UCSD-AML1 (cell line): ENCODE data around the gene PCNX2.
"Not testable (repeated sequence)": the region's sequence is repeated elsewhere in the genome, so short reads cannot be mapped to it uniquely, and the experiment has no call there.

Experiments used
- DNase-seq: peaks from one replicate; lab custom pipeline; 2025; ENCODE audit not compliant: unreplicated experiment; lab: John Stamatoyannopoulos, UW

PCNX2 gene

DNA sequence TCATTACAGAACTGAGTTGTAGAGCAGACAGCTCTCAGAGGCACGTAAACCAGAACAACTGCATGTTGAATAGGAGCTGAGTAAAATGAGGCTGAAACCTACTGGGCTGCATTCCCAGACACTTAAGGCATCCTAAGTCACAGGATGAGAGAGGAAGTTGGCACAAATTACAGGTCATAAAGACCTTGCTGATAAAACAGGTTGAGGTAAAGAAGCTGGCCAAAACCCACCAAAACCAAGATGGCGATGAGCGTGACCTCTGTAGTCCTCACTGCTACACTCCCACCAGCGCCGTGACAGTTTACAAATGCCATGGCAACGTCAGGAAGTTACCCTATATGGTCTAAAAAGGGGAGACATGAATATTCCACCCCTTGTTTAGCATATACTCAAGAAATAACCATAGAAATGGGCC lies 187.8 kb downstream of the PCNX2 start:
- DNase-seq = not testable (repeated sequence)

DNA sequence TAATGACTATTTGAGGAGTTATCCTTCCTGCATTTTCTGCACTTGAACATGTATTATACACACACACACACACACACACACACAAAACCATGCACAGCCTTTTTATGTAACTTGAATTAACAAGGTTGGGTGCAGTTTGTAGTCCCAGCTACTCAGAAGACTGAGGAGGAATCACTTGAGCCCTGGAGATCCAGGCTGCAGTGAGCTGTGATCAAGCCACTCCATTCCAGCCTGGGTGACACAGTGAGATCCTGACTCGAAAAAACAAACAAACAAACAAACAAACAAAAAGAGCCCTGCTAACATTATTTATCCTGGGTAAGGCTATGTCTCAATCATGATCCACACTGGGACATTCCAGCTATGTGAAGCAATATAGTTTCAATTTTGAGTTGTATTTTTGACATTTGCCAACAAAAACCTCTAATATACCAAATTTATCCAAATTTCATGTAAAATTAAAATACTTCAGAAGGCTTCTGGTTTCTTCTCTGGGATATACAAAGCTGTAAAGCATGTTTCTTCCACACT lies 188.3 kb downstream of the PCNX2 start:
- DNase-seq = no peak

DNA sequence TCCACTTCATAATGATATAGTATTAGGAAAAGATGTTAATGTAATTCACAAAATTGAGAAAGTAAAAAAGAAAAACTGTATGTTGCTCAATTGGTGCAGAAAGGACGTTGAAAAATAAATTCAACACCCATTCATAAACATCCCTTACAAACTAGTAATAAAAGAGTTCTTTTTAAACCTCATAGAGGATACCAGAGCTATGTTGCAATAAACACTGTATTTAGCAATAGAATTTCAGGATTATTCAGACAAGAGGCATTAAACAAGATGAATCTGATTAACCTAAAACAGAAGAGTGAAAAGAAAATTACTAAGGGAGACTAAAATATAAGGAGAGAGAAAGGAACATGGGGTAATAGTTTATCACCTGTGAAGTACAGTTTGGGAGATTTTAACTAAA lies 190.3 kb downstream of the PCNX2 start:
- DNase-seq = no peak

DNA sequence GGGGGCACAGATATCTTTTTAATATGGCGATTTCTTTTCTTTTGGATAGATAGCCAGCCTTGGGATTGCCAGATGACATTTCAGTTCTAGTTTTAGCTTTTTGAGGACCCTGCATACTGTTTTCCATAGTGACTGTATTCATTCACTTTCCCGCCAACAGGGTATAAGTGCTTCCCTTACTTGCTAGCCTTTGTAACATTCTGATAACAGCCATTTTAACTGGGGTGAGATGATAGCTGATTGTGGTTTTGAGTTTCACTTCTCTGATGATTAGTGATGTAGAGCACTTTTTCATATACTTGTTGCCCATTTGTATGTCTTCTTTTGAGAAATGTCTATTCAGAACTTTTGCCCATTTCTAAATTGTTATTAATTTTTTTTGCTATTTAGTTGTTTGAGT lies 193.2 kb downstream of the PCNX2 start:
- DNase-seq = no peak

DNA sequence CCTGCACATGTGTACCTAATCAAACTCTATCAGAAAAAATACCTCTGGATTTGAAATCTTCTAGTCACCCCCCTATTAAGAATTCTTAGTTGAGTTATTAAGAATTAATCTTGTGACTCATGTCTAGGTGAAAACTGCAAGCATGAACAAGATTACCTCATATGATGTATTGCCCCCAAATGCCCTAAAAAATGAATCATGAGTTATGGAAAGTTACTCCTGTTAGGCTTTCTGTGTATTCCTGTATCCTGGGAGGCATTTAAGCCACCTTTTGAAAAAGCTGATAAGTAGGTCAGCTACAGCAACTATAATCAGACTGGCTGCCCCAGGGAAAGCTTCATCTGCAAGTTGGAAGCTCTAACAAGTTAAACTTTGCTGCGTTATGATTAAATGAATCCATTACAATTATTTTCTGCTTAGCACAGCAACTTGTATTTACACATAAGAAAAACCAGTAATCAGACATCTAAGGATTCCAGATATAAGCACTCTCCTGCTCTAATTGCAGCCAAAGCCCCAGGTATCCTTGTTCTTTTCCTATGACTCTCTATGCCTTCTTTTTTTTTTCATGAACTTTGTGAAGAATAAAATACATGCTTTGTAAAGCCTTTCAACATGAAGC lies 197.5 kb downstream of the PCNX2 start:
- DNase-seq = no peak

DNA sequence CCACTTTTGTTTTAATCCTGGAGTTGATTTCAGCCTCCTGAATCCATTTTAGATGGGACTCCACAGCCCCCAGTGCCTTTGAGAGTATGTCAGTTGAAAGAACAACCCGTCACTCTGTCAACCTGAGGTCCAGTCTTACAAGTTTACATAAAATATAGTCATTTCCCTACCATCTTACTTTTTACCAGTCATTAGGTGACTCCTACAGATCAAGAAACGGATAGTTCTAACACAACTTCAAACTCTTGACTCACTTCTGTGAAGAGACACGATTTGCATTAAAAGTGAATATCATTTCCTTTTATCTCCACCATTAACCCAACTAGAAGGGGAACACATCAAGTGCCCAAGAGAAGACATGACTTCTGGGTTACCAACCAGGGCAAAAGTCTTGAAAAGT lies 198.0 kb downstream of the PCNX2 start:
- no peak for DNase-seq

DNA sequence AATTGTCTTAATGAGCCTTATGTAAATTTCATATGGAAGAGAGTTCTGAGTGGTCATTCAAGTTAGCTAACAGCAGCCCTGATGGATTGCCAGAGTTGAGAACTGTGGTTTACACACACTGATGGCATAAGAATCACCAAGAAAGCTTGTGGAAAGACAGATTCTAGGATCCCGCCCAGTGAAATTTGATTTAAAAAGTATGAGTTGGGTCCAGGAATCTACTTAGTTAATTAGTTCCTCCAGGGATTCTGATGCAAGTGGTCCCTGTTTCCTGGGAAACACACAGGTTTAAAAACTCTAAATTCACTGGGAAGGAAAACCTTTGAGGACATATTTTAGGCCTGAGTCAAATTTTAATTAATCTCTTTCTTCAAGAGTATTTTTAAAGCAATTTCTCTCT lies 200.8 kb downstream of the PCNX2 start:
- DNase-seq = no peak

DNA sequence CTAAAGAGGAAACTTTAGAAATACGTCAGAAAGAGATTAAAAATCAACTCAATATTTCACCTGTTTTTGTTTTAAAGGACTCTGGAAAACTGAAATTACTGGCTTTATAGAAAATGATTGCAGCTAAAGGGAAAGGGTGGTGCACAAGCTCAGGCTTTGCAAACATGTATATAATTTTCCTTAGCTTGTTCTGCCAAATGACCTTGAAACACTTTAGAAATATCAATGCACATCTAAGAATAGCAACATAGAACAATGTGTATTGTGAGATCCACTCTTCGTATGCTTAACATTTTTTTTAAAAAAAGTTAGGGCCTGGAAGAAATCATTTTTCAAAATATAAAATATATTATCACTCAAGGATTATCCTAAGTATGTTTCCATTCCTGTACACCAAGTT lies 201.3 kb downstream of the PCNX2 start:
- DNase-seq = no peak

DNA sequence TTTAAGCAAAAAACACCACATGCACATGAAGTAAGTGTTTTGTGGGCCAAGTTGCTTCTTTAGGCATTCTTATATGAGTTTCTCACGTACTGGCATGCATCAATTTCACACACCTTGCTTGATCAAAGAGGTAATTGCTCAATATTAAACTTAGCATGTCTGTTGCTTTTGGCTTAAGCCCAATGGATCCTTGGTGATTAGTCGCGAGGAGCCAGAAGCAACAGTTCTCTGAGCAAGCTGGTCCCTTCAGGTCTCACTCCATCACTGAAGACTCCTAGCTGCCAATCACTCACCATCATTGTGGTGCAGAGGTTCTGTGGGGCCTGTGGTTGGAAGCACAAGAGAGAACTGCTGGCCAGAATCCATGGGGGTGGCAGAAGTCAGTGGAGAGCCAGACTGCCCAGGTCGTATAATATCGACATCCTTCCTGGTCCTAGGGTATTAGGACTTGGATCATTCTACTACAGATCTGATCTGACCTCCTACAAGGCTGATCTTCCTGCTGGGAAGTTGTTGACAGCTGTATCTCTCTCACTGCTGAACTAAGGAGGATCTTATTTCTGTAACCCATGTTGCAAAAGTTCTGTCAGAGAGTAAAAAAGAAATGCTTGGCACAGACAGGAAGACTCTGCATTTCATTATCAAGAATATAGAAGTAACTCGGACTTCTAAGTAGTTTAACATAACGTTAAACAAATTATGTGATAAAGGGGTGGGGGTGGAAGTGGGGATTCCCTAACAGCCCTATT lies 204.6 kb downstream of the PCNX2 start:
- no peak for DNase-seq

DNA sequence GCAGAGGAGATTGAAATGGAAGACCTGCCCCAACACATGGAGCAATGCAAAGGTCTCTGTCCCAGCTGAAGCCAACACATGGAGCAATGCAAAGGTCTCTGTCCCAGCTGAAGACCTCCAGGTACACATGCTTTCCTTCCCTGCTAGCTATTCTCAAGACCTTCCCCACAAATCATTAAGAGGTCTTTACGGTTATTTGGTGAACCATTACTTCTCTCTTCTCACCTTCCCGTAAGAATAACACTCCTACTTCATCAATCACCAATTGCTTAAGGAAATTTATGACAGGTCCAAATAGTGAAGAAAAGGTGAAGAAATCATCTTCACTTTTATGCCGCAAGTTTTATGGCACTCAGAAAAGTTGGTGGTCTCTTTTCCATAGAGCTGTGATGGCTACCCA lies 206.3 kb downstream of the PCNX2 start:
- DNase-seq = no peak

DNA sequence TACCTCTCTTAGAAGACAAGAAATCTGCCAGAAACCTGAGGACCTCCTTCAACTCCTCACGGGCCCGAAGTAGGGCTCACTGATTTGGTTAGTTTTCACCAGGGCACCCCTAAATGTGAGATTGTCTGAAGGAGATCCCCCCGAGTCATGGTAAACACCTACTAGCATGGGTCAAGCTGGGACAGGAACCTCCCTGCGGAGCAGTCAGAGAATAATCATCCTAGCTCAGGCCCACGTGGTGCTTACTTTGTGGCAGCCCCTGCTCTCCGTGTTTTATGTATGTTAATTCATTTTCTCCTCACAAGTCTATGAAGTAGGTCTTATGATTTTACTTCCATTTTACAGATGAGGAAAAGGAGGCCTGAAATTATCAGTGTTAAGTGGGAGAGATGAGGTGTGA lies 206.9 kb downstream of the PCNX2 start:
- DNase-seq = no peak

DNA sequence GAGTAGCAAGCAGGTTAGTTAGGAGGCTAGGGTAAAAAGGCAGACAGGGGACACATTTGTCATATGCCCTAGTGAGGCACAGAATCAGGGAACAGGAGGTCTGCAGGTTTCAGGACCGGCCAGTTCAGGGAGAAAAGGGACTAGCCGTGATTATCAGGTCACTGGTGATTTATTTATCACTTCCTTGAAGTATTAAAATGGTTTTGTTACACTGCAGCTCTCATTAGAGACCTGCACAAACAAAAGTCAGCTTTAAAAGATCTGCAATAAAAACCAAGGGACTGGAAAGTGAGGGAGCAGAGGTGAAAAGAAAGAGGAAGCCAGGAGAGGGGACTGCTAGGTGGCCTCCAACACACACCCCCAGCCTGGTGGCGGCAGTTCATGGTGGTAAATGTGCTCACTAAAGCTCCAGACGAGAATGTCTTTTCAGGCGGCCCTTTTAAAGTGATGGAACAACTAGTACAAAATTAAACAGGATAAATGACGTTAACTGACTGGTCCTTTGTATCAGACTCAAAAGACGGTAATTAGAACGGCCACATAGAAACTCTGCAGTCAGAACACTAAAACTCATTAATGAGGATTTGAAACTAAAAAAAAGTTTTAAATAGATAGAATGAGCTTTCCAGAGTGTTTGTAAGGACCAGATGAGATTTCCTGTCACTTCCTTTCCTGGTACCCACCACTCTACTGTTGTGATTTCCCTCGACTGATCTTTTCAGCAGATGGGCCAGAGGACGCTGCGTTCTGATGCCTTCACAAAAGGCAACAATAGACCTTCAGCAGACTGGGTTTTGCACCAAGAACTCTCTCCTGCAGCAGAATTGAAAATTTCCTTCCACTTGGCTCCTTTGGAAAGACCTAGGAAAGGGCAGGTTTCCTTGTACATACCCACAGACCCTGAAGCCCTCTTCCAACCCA lies 208.3 kb downstream of the PCNX2 start:
- DNase-seq = no peak

DNA sequence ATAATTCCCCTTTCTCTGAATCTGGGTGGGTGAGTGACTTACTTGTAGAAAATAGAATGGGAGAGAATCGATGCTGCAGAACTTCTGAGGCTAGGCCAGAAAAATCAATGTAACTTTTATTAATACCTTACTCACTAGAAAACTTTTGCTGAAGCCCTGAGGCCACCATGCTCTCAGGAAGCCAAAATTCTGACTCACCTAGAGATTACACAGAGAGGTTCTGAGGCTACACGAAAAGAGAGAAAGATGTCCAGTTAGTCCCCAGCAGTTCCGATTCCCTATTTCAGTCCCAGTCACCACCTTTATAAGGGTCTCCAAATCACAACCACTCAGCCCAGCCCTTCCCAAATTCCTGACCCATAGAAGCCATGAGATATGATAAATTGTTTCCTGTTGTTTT lies 210.0 kb downstream of the PCNX2 start:
- DNase-seq = no peak

DNA sequence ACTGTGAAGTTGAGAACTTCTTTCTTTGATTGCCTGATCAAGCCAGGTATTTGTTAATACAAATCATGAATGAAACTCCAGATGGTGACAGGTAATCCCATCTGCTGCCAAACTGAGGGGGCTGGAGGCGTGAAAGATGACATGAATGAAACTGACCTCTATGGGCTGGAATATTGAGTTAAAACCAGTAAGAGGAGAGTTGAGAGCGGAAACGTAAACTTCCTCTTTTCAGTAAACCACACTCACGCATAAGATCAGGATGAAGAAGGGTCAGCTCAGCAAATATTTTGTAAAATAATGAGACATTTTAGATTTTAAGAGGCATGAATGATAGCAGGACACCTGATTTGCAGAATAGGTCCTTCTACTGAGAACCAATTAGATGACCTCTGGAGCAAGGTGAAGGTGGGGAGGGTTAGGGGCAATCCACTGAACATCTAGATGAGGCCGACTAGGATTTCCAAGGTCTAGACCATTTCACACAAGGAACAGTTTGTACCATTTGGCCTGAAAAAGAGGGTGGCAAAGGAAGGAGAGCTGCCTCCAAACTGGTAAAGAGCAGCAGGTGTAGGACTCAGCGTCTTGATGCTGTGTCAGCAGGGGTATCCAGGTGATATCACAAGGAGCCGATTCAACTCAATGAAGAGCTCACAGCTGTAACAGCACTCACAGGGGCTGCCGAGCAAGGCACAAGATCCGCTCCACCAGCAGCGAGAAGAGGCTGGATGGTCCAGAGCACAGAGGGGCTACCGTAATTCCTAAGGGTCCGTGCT lies 212.6 kb downstream of the PCNX2 start:
- DNase-seq = peak; percentile 14

DNA sequence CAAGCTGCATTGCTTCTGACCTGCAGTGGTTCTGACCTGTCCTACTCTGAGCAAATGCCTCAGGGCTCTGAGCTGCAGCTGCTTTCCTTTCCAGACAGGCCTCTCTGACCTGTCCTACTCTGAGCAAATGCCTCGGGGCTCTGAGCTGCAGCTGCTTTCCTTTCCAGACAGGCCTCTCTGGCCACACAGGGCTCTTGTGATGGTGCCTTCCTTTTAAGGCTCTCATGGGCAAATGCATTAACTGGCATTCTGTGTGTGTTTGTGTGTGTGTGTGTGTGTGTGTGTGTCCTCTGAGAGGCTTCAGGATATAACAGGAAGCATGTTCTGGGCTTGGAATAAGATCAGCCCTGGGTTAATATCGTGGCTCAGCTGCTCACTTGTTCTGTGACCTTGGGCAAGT lies 213.8 kb downstream of the PCNX2 start:
- peak; percentile 50 for DNase-seq

DNA sequence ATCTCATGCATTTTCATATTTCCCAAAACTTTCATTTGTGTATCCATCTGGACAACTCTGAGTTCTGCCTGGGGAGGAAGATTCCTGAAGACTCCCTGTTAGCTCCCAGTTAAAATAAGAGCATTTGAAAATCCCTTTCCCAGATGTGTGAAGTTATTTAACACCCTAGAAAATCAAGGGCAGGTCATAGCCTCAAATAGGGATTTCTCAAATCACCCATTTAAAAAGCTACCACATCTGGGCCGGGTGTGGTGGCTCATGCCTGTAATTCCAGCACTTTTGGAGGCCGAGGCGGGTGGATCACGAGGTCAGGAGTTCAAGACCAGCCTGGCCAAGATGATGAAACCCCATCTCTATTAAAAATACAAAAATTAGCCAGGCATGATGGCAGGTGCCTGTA lies 214.7 kb downstream of the PCNX2 start:
- DNase-seq = not testable (repeated sequence)

DNA sequence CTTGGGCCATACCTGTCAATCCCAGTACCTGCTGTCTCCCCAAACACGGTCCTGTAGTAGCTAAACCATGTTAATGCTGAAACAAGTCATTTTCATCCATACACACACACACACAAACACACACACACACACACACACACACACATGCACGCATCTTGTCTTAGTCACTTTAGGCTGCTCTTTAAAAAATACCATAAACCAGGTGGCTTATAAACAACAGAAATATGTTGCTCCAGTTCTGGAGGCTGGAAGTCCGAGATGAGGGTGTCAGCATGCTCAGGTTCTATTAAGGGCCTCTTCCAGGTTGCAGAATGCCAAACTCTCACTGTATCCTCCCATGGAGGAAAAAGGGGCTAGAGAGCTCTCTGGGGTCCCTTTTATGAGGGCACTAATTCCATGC lies 215.2 kb downstream of the PCNX2 start:
- no peak for DNase-seq

DNA sequence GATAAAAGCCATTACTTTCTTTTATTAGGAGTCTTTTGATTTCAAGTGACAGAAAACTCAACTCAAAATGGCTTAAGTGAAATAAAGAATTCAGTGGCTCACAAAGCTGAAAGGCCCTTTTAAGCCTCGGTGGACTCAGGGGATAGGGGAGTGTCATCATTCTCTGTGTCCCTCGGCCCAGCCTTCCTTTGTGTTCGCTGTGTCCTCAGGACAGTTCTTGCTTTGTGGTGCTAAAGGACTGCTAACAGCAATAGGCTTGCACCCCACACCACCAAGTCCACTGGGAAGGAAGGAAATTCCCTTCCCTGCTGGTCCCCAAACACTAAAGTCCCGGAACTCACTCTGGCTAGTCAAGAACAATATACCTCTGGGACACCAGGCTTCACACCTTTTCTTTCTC lies 216.0 kb downstream of the PCNX2 start:
- DNase-seq = no peak

DNA sequence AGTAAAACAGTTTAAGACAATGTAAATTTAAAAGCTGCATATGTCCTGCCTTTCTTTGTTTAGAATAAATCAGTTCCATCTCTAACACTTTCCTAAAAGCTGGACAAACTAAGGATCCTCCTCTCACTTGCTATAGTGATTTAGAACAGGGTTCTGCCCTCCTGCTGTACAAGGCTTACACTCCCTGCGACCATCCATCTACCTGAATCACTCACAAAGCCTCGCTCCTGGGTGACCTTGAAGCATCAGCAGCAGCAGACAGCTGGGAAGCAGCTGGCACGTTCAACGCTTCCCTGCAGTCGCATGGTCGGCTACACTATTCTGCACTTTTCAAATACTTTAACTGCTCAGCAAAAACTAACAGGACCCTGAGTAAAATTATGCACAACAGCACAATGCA lies 217.1 kb downstream of the PCNX2 start:
- DNase-seq = no peak

DNA sequence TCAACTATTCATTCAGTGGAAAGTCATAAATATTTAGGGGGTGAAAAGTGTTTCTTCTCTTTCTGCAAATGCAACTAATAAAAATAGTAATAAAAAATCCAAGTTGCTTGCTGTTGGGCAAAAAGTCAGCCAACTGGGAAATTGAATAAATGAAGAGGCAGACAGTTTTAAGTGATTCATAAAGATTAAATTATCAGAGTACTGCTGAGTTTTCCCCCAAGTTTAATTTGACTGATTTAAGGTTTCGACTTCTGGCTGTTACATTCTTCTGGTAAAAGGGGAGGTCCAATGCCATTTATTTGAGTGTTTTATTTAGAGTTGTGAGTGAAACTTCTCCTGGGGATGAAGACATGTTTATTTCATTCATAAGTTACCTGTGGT lies 219.6 kb downstream of the PCNX2 start:
- no peak for DNase-seq

DNA sequence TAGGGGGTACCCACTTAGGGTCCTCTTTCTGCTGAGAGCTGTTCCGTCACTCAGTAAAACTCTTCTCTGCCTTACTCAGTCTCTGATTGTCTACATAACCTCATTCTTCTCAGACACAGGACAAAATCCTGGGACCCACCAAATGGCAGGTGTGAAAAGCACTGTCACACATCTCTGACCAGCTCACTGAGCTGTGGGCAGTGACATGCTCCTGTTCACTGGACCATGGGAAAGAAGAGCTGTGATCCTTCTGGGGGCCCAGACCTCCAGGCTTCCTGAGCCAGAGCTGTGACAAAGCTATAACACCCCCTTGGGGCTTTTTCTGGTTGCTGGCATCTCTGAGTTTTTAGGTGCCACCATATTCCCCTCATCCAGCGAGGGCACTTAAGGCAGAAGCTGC lies 229.4 kb downstream of the PCNX2 start:
- no peak for DNase-seq
